Measurements from ENCODE around the gene PCDHB1.

Gene PCDHB1

GRCh38 chr5:141050622-141051520, at the start of gene PCDHB1:
PCDHB1 (plus strand) TSS chr5:141051374; CDS start chr5:141051471, 97 bp downstream.
- H3K9ac ChIP-seq (ENCODE audit: low read depth, low read length) = no peak within 1 kb of the TSS
- no peak within 1 kb of the TSS for H3K4me2 ChIP-seq (ENCODE audit: insufficient read depth, low read length)
- no peaks in the 10 kb centered on the region for H3K27me3 ChIP-seq (ENCODE audit: insufficient read depth, low read length, poor library complexity)
- H3K9me3 ChIP-seq (ENCODE audit: insufficient read depth, low read length, severe bottlenecking) = no peaks in the 10 kb centered on the region
- DNase-seq (no peak), ATAC-seq (ENCODE audit: insufficient read depth, low read depth) (no peak)
- H4K20me1 ChIP-seq (ENCODE audit: insufficient read depth, low read length) = no peaks in the 10 kb centered on the region
- no peaks in the 10 kb centered on the region for H3K4me1 ChIP-seq (ENCODE audit: insufficient read depth, low read length)
- no peak within 1 kb of the TSS for H3K4me3 ChIP-seq (ENCODE audit: low read depth in 1 of 2, low read length in 2 of 2)
- TF ChIP-seq EZH2 (IDR thresholded peaks at IDR 0.05; ENCODE audit: borderline replicate concordance, low read depth, low read length, severe bottlenecking) (no peak), CTCF (IDR thresholded peaks at IDR 0.05; ENCODE audit: borderline replicate concordance, extremely low read depth, low read length, poor library complexity, severe bottlenecking) (no peak)
- no peak within 1 kb of the TSS for H3K27ac ChIP-seq (ENCODE audit: low read length)
- no peaks in the 10 kb centered on the region for H3K36me3 ChIP-seq (ENCODE audit: insufficient read depth, low read length)
- H2AFZ ChIP-seq (ENCODE audit: low read depth, low read length) = no peak within 1 kb of the TSS
- H3K79me2 ChIP-seq (ENCODE audit: insufficient read depth, low read length) = no peaks in the 10 kb centered on the region

GRCh38 chr5:141001446-141001843, 49.7 kb upstream of the PCDHB1 start:
- H3K4me2 ChIP-seq (ENCODE audit: insufficient read depth, low read length) = no peak overlapping the region

GRCh38 chr5:141001844-141002604, 49.1 kb upstream of the PCDHB1 start:
- Histone ChIP-seq H3K27me3 (ENCODE audit: insufficient read depth, low read length, poor library complexity) (peaks cover 13% of the 10 kb centered on the region), H3K27ac (ENCODE audit: low read length) (no peak overlapping the region), H3K9ac (ENCODE audit: low read depth, low read length) (no peak overlapping the region), H3K36me3 (ENCODE audit: insufficient read depth, low read length) (no peaks in the 10 kb centered on the region), H3K4me1 (ENCODE audit: insufficient read depth, low read length) (no peaks in the 10 kb centered on the region), H4K20me1 (ENCODE audit: insufficient read depth, low read length) (no peaks in the 10 kb centered on the region), H3K79me2 (ENCODE audit: insufficient read depth, low read length) (no peaks in the 10 kb centered on the region), H2AFZ (ENCODE audit: low read depth, low read length) (no peak overlapping the region), H3K9me3 (ENCODE audit: insufficient read depth, low read length, severe bottlenecking) (no peaks in the 10 kb centered on the region), H3K4me3 (ENCODE audit: low read depth in 1 of 2, low read length in 2 of 2) (no peak overlapping the region), H3K4me2 (ENCODE audit: insufficient read depth, low read length) (no peak overlapping the region)
- TF ChIP-seq CTCF (IDR thresholded peaks at IDR 0.05; ENCODE audit: borderline replicate concordance, extremely low read depth, low read length, poor library complexity, severe bottlenecking) = no peak
- TF ChIP-seq EZH2 (IDR thresholded peaks at IDR 0.05; ENCODE audit: borderline replicate concordance, low read depth, low read length, severe bottlenecking) = no peak
- no peak for DNase-seq
- no peak for ATAC-seq (ENCODE audit: insufficient read depth, low read depth)

More at GRCh38 chr5:141001446-141001843, 49.7 kb upstream of the PCDHB1 start:
- no peaks in the 10 kb centered on the region for H3K9me3 ChIP-seq (ENCODE audit: insufficient read depth, low read length, severe bottlenecking)
- no peaks in the 10 kb centered on the region for H4K20me1 ChIP-seq (ENCODE audit: insufficient read depth, low read length)
- no peak for DNase-seq
- H3K27me3 ChIP-seq (ENCODE audit: insufficient read depth, low read length, poor library complexity) = peaks cover 13% of the 10 kb centered on the region
- H3K9ac ChIP-seq (ENCODE audit: low read depth, low read length) = no peak overlapping the region
- no peak for TF ChIP-seq CTCF (IDR thresholded peaks at IDR 0.05; ENCODE audit: borderline replicate concordance, extremely low read depth, low read length, poor library complexity, severe bottlenecking)
- no peak for TF ChIP-seq EZH2 (IDR thresholded peaks at IDR 0.05; ENCODE audit: borderline replicate concordance, low read depth, low read length, severe bottlenecking)
- ATAC-seq (ENCODE audit: insufficient read depth, low read depth) = no peak
- H3K79me2 ChIP-seq (ENCODE audit: insufficient read depth, low read length) = no peaks in the 10 kb centered on the region
- H2AFZ ChIP-seq (ENCODE audit: low read depth, low read length) = no peak overlapping the region
- no peaks in the 10 kb centered on the region for H3K4me1 ChIP-seq (ENCODE audit: insufficient read depth, low read length)
- H3K27ac ChIP-seq (ENCODE audit: low read length) = no peak overlapping the region
- H3K4me3 ChIP-seq (ENCODE audit: low read depth in 1 of 2, low read length in 2 of 2) = no peak overlapping the region
- H3K36me3 ChIP-seq (ENCODE audit: insufficient read depth, low read length) = no peaks in the 10 kb centered on the region
